ENCODE measurements around the gene NDUFV2. TPM values are rescaled to one million over a fixed set of nuclear protein-coding genes. Genes with fewer than 3 reads are reported as not detected.

NDUFV2 gene
- total RNA-seq, 4 donors from 2014 or later, result 251 to 386 (median 277) TPM

GRCh38 chr18:9181275-9181674 is 78.8 kb downstream of the NDUFV2 start:
- intact Hi-C loops (cut with DNase I; ENCODE audit: low total_unique reads), result no loop called here
- DNase-seq, result no peak
- Histone ChIP-seq H3K4me1 (peaks cover 17 to 46% of the 10 kb centered on the region in 2 donors), H3K27me3 (no peaks in the 10 kb centered on the region), H3K4me3 (no peak overlapping the region), H3K27ac (no peak overlapping the region), H3K36me3 (peaks cover 0 to 21% of the 10 kb centered on the region in 2 donors), H3K9me3 (no peaks in the 10 kb centered on the region)
- in situ Hi-C loops (cut with MboI; ENCODE audit: low sequenced_read_pairs in 4 of 4), result loop anchor here in 1 of 4 donors (25.0 kb wide), 1 partner anchor 331 kb away; no protein-coding TSS in a partner anchor
- ATAC-seq, result no peak
- no peak for TF ChIP-seq CTCF (IDR thresholded peaks at IDR 0.05 in 4 of 5, conservative IDR thresholded peaks at IDR 0.05 in 1 of 5)
- no peak for TF ChIP-seq POLR2A (IDR thresholded peaks at IDR 0.05)

DNA sequence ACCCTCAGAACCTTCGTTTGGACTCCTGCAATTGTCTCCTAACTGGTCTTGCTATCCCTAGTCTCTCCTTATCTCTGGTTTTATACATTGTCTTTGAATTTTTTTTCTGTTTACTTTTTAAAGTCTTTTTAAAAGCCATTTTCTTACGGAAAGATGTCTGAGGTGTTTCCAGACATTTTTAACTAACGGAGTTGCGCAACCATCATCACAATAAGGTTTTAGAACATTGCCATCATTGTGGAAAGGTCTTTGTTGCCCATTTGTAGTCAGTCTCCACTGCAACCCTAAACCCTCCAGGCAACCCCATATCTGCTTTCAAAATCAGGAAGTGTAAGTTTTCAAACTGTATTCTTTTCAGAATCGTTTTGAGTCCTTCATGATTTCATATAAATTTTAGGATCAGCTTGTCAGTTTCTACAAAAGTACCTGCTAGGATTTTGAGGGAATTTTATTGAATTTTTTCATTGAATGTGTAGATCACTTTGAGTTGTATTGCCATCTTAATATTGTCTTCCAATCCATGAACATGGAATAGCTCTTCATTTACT is 80.4 kb downstream of the NDUFV2 start:
- intact Hi-C loops (cut with DNase I; ENCODE audit: low total_unique reads), result no loop called here

More for the DNA sequence above, 80.4 kb downstream of the NDUFV2 start:
- no peak for DNase-seq
- no peaks in the 10 kb centered on the region for H3K27me3 ChIP-seq
- no peak overlapping the region for H3K27ac ChIP-seq
- ATAC-seq, result no peak
- no peaks in the 10 kb centered on the region for H3K9me3 ChIP-seq
- H3K4me3 ChIP-seq, result no peak overlapping the region
- TF ChIP-seq POLR2A (IDR thresholded peaks at IDR 0.05) (no peak), CTCF (IDR thresholded peaks at IDR 0.05 in 4 of 5, conservative IDR thresholded peaks at IDR 0.05 in 1 of 5) (no peak)
- H3K36me3 ChIP-seq, result peaks cover 0 to 21% of the 10 kb centered on the region in 2 donors
- in situ Hi-C loops (cut with MboI; ENCODE audit: low sequenced_read_pairs in 4 of 4), result loop anchor here in 1 of 4 donors (25.0 kb wide), 1 partner anchor 329 kb away; no protein-coding TSS in a partner anchor
- peaks cover 4 to 30% of the 10 kb centered on the region in 2 donors for H3K4me1 ChIP-seq

Other genes with a start within 250 kb of the NDUFV2 start
- gene ANKRD12, start 34.1 kb downstream of the NDUFV2 start, total RNA-seq, result 10 to 100 TPM; 26.9 to 40.1 (median 36.7) TPM
- gene TWSG1, start 232.1 kb downstream of the NDUFV2 start, total RNA-seq, result 1 to 10 TPM; 5.3 to 9.5 (median 8.1) TPM